GM10266 (cell line): ENCODE results near the gene CCDC91.

Experiments
- DNase-seq: peaks from one replicate; pipeline ENCODE4 v3.0.0; 2012; ENCODE audit errors: extremely low spot score
- TF ChIP-seq, protein P1 (sequence below): IDR thresholded peaks from 2 replicates; pipeline ENCODE4 v1.5.1; 2012; ENCODE audit warnings: mild to moderate bottlenecking, low read depth; ENCODE audit not compliant: control insufficient read depth, insufficient read depth; ENCODE audit errors: missing control alignments

The CCDC91 gene

GRCh38 chr12:28278960-28279359, 88.7 kb downstream of the CCDC91 start:
- TF ChIP-seq, protein P1, sequence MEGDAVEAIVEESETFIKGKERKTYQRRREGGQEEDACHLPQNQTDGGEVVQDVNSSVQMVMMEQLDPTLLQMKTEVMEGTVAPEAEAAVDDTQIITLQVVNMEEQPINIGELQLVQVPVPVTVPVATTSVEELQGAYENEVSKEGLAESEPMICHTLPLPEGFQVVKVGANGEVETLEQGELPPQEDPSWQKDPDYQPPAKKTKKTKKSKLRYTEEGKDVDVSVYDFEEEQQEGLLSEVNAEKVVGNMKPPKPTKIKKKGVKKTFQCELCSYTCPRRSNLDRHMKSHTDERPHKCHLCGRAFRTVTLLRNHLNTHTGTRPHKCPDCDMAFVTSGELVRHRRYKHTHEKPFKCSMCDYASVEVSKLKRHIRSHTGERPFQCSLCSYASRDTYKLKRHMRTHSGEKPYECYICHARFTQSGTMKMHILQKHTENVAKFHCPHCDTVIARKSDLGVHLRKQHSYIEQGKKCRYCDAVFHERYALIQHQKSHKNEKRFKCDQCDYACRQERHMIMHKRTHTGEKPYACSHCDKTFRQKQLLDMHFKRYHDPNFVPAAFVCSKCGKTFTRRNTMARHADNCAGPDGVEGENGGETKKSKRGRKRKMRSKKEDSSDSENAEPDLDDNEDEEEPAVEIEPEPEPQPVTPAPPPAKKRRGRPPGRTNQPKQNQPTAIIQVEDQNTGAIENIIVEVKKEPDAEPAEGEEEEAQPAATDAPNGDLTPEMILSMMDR = no peak
- no peak for DNase-seq

DNA sequence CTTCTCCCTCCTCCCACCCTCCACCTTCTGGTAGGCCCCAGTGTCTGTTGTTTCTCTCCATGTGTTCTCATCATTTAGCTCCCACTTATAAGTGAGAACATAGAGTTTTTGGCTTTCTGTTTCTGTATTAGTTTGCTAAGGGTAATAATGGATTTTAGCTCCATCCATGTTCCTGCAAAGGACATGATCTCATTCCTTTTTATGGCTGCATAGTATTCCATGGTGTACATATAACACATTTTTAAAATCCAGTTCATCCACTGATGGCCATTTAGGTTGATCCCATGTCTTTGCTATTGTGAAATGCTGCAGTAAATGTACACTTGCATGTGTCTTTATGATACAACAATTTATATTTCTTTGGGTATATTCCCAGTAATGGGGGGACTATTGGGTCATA, 96.1 kb downstream of the CCDC91 start:
- TF ChIP-seq, protein P1 = no peak
- no peak for DNase-seq

GRCh38 chr12:28290262-28290661, 100.0 kb downstream of the CCDC91 start:
- no peak for DNase-seq
- TF ChIP-seq, protein P1 = no peak

DNA sequence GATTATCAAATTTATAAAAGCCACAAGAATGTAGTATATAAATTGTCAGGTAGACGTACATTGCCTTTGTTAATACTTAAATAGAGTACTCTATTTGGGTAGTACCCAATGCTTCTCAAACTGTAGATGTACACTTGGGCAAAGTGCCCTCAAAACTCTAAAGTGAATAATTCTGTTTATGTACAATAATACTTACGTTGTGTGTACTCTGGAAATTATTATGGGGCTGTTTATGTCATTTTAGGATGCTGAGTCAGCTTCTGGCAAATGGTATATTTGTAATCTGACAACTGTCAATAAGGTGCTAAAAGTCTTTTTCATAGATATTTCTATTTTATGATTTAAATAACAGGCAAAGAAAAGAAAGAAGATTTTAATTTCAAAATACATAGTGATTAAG, 102.4 kb downstream of the CCDC91 start:
- TF ChIP-seq, protein P1 = no peak
- DNase-seq = no peak

DNA sequence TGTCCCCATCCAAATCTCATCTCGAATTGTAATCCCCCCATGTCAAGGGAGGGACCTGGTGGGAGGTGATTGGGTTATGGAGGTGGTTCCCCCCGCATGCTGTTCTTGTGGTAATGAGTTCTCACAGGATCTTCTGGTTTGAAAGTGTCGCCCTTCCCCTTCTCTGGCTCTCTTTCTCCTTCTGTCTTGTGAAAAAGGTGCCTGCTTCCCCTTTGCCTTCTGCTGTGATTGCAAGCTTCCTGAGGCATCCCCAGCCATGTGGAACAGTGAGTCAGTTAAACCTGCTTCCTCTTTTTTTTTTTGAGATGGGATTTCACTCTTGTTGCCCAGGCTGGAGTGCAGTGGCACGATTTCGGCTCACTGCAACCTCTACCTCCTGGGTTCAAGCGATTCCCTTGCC, 104.0 kb downstream of the CCDC91 start:
- TF ChIP-seq, protein P1 = no peak
- DNase-seq = no peak

- no peak for DNase-seq
- TF ChIP-seq, protein P1 = no peak
These were observed 106.0 kb downstream of the CCDC91 start for GRCh38 chr12:28296287-28296686.

- TF ChIP-seq, protein P1 = no peak
- DNase-seq = no peak
These were observed 112.9 kb downstream of the CCDC91 start for GRCh38 chr12:28303192-28303591.
